GM06990 (cell line): ENCODE results near the gene BRME1.

Experiments used
- DNase-seq: peaks from one replicate; pipeline ENCODE4 v3.0.0-alpha.2; 2011; ENCODE audit not compliant: insufficient read length; ENCODE audit errors: extremely low read depth
- H3K27me3 ChIP-seq: replicated peaks from 2 replicates; pipeline ENCODE4 v1.6.0; 2011; ENCODE audit warnings: low read length; ENCODE audit not compliant: control insufficient read depth, insufficient read depth
- H3K36me3 ChIP-seq: 2 replicates; pipeline ENCODE4 v1.5.1; 2011; ENCODE audit warnings: low read length; ENCODE audit not compliant: control insufficient read depth, insufficient read depth
- H3K4me3 ChIP-seq: replicated peaks from 2 replicates; pipeline ENCODE4 v1.5.1; 2011; ENCODE audit warnings: low read depth, mild to moderate bottlenecking, control low read depth, low read length
- TF ChIP-seq, protein P1 (sequence below): IDR thresholded peaks from 2 replicates; pipeline ENCODE4 v1.5.1; 2011; ENCODE audit warnings: low read length, control low read depth, mild to moderate bottlenecking, inconsistent platforms; ENCODE audit not compliant: insufficient read depth, poor library complexity, severe bottlenecking

BRME1 gene

DNA sequence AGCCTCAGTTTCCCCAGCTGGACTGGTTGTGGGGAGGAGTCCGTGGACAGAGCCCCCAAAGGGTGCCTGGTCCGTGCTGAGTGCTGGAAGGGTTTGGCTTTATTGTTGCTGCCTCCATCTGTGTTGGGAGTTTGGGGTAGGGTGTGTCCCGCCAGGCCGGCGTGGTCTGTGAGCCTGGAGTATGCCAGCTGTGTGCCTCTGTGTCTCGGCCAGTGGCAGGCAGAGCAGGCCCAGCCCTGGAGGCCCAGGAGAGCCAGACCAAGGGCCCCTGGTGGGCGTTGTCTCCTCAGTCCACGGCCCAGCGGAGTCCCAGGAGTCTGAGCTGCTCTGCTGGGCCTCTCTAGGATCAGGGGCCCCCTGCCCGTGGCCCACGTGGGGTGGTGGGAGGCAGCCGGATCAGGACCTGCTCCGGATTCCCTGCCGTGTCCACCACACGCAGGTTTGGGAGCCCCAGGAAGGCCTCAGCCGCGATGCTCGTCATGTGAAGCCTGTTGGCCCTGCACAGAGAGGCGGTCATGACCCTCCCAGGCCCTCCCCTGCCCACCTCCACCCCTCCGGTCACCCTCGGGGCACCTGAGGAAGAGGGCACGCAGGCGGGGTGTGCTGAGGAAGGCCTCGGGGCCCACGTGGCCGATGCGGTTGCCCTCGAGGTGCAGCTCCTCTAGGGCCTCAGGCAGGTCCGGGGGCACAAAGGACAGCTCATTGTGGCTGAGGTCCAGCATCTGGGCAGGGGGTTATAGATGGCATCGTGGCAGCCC is 25.7 kb upstream of the BRME1 start:
- no peaks in the 10 kb centered on the region; the same call in 1 of the 2 replicates for H3K27me3 ChIP-seq
- TF ChIP-seq, protein P1, sequence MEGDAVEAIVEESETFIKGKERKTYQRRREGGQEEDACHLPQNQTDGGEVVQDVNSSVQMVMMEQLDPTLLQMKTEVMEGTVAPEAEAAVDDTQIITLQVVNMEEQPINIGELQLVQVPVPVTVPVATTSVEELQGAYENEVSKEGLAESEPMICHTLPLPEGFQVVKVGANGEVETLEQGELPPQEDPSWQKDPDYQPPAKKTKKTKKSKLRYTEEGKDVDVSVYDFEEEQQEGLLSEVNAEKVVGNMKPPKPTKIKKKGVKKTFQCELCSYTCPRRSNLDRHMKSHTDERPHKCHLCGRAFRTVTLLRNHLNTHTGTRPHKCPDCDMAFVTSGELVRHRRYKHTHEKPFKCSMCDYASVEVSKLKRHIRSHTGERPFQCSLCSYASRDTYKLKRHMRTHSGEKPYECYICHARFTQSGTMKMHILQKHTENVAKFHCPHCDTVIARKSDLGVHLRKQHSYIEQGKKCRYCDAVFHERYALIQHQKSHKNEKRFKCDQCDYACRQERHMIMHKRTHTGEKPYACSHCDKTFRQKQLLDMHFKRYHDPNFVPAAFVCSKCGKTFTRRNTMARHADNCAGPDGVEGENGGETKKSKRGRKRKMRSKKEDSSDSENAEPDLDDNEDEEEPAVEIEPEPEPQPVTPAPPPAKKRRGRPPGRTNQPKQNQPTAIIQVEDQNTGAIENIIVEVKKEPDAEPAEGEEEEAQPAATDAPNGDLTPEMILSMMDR, result no peak
- no peak overlapping the region for H3K4me3 ChIP-seq
- no peak for DNase-seq
- H3K36me3 ChIP-seq, result peaks cover 8% of the 10 kb centered on the region

DNA sequence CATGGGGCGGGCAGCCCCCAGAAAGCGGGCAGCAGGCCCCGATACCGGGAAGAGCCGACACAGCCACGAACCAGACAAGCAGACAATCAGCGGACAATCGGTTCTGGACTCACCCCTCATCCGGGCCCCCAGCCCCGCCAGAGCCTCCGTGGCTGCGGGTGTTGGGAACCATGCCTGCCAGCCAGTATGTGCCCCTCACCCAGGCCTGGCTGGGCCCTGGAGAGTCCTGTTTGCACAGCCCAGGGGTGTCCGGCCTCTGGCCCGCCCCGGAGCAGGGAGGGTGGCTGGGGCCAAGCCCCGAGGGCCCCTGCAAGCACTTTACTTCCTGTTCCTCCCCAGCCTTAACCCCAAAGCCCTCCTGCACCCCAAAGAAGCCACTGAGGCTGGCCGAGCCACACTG is 24.5 kb upstream of the BRME1 start:
- Histone ChIP-seq H3K27me3 (no peaks in the 10 kb centered on the region; the same call in 1 of the 2 replicates), H3K36me3 (peaks cover 9% of the 10 kb centered on the region), H3K4me3 (no peak overlapping the region)
- TF ChIP-seq, protein P1, result no peak
- no peak for DNase-seq

DNA sequence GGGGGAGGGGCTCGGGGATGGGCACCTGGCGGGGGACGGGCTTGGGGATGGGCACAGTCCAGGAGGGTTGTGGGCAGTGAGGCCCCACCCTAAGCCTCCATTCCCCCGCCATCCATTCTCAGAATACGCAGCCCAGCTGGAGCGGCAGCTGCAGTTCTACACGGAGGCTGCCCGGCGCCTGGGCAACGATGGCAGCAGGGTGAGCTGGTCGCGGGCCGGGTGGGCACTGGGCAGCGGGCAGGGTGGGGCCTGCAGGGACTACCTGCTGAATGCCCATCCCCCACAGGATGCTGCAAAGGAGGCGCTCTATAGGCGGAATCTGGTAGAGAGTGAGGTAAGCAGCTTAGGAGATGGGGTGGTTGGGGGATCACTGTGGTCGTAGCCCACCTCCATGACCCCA is 24.0 kb upstream of the BRME1 start:
- Histone ChIP-seq H3K4me3 (no peak overlapping the region), H3K36me3 (peaks cover 9% of the 10 kb centered on the region), H3K27me3 (no peaks in the 10 kb centered on the region; the same call in 1 of the 2 replicates)
- TF ChIP-seq, protein P1, result no peak
- no peak for DNase-seq

DNA sequence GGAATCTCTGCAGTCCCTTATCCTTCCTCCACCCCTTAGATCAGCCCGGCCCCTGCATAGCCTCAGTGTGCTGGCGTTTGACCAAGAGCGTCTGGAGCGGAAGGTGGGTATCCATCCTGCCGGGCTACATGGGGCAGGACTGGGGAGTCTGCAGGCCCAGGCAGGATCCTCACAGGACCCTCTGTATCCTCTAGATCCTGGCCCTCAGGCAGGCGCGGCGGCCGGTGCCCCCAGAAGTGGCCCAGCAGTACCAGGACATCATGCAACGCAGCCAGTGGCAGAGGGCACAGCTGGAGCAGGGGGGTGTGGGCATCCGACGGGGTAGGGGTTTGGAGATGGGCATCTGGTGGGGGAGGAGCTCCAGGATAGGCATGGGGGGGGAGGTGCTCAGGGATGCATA is 23.4 kb upstream of the BRME1 start:
- H3K27me3 ChIP-seq, result no peaks in the 10 kb centered on the region
- H3K4me3 ChIP-seq, result no peak overlapping the region
- TF ChIP-seq, protein P1, result no peak
- peaks cover 11% of the 10 kb centered on the region for H3K36me3 ChIP-seq
- DNase-seq, result no peak

DNA sequence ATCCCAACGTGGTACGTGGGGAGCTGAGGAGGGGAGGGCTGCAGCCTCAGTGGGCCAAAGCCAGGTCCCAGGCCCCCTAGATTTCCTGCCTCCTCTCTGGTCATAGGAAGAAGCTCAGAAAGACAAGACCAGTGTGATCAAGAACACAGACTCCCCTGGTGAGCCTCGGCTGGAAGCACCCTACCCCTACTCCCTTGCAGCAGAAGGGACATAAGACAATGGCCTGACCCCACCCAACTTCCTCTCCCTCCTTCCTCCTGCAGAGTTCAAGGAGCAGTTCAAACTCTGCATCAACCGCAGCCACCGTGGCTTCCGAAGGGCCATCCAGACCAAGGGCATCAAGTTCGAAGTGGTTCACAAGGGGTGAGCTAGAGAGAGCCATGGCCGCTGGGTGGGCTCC is 20.8 kb upstream of the BRME1 start:
- Histone ChIP-seq H3K4me3 (no peak overlapping the region), H3K27me3 (no peaks in the 10 kb centered on the region), H3K36me3 (peaks cover 17% of the 10 kb centered on the region)
- TF ChIP-seq, protein P1, result no peak
- no peak for DNase-seq

DNA sequence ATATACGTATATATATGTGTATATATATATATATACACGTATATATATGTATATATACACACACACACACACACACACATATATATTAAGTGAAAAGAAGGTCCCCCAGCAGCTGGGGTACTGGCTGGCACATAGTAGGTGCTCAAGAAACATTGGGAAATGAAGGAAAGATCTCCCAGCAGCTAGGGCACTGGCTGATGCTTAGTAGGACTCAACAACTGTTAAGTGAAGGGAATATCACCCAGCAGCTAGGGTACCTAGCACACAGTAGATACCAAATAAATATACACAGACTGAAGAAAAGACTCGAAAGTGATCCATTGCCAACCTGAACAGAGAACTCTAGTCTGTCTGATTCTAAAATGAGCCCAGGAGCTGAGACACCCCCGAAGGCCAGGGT is 20.1 kb upstream of the BRME1 start:
- DNase-seq, result no peak
- TF ChIP-seq, protein P1, result no peak
- Histone ChIP-seq H3K36me3 (peaks cover 19% of the 10 kb centered on the region), H3K4me3 (no peak overlapping the region), H3K27me3 (no peaks in the 10 kb centered on the region)
